Gastrocnemius medialis (tissue), 4 donors: Measurements from ENCODE around the gene DNAI4.

ENCODE experiments used
- POLR2A ChIP-seq, 2 donors: fragments of 450-650 bp; IDR thresholded peaks; one replicate each; pipeline ENCODE4 v1.6.1; 2017; ENCODE audit warnings: antibody characterized with exemption in 2 of 2, mild to moderate bottlenecking in 2 of 2, moderate library complexity in 2 of 2
- TF ChIP-seq, protein P1 (sequence below), 5 experiments: fragments of 450-650 bp in 3 of 5; fragments of 200-600 bp in 2 of 5; sonication (generic) in 2 of 5; IDR thresholded peaks in 4 of 5; conservative IDR thresholded peaks in 1 of 5; 1 replicate in 4 of 5; 2 replicates in 1 of 5; pipeline ENCODE4 v1.5.1; 2016 to 2019; ENCODE audit warnings: antibody characterized with exemption in 5 of 5, mild to moderate bottlenecking in 3 of 5, moderate library complexity in 3 of 5

DNA sequence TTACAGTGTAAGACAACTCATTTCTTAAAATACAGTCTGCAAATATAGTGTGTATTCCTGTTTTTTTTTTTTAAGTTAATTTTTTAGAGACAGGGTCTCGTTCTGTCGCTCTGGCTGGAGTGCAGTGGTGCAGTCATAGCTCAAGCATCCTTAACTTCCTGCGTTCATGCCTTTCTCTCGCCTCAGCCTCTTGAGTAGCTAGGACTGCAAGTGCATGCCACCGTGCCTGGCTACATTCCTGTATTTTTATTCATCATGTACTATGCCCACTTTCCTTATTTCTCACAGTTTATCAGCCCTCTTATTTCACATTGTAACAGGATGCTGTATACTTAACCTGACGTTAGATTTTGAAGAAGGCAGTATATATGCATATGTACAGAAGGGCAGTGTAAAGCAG lies 26.9 kb upstream of the DNAI4 start:
- no peak for TF ChIP-seq POLR2A (IDR thresholded peaks at IDR 0.05)
- TF ChIP-seq, protein P1, sequence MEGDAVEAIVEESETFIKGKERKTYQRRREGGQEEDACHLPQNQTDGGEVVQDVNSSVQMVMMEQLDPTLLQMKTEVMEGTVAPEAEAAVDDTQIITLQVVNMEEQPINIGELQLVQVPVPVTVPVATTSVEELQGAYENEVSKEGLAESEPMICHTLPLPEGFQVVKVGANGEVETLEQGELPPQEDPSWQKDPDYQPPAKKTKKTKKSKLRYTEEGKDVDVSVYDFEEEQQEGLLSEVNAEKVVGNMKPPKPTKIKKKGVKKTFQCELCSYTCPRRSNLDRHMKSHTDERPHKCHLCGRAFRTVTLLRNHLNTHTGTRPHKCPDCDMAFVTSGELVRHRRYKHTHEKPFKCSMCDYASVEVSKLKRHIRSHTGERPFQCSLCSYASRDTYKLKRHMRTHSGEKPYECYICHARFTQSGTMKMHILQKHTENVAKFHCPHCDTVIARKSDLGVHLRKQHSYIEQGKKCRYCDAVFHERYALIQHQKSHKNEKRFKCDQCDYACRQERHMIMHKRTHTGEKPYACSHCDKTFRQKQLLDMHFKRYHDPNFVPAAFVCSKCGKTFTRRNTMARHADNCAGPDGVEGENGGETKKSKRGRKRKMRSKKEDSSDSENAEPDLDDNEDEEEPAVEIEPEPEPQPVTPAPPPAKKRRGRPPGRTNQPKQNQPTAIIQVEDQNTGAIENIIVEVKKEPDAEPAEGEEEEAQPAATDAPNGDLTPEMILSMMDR (IDR thresholded peaks at IDR 0.05 in 4 of 5, conservative IDR thresholded peaks at IDR 0.05 in 1 of 5), result no peak
